Transverse colon (tissue), 3 donors: ENCODE measurements around the gene VCX2.

ENCODE experiments used
- EP300 ChIP-seq: sonication (generic); formaldehyde crosslinking; IDR thresholded peaks from one replicate; pipeline ENCODE4 v1.6.1; 2017; ENCODE audit warnings: antibody characterized with exemption, low read depth
- TF ChIP-seq, protein P1 (sequence below), 5 experiments: fragments of 200-600 bp in 3 of 5; fragments of 450-650 bp in 2 of 5; sonication (generic) in 3 of 5; IDR thresholded peaks; 1 replicate in 2 of 5; 2 replicates in 3 of 5; pipeline ENCODE4 v1.5.1; 2016 to 2017; ENCODE audit warnings: antibody characterized with exemption in 5 of 5, inconsistent platforms in 3 of 5, mild to moderate bottlenecking in 2 of 5, moderate library complexity in 1 of 5

DNA sequence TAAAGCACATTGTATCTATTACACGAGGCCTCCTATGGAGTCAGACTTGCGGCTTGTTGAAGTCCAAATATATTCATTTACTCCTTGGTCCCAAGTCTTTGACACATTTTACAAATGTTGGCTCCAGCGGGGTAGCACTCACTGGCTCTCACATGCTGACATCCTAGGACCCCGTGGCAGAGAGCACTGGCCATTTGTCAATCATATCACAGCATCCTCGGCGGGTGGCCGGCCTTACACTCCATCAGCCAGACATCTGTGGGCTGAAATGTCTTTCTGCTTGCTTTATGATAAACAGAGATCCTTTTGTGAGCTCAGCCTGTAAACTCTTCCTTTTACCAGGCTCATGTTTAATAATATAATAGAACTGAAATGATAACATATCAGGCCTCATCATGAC is 25.7 kb upstream of the VCX2 start:
- TF ChIP-seq, protein P1, sequence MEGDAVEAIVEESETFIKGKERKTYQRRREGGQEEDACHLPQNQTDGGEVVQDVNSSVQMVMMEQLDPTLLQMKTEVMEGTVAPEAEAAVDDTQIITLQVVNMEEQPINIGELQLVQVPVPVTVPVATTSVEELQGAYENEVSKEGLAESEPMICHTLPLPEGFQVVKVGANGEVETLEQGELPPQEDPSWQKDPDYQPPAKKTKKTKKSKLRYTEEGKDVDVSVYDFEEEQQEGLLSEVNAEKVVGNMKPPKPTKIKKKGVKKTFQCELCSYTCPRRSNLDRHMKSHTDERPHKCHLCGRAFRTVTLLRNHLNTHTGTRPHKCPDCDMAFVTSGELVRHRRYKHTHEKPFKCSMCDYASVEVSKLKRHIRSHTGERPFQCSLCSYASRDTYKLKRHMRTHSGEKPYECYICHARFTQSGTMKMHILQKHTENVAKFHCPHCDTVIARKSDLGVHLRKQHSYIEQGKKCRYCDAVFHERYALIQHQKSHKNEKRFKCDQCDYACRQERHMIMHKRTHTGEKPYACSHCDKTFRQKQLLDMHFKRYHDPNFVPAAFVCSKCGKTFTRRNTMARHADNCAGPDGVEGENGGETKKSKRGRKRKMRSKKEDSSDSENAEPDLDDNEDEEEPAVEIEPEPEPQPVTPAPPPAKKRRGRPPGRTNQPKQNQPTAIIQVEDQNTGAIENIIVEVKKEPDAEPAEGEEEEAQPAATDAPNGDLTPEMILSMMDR (IDR thresholded peaks at IDR 0.05): no peak
- no peak for TF ChIP-seq EP300
